ENCODE measurements around the gene SND1.

Gene SND1

DNA sequence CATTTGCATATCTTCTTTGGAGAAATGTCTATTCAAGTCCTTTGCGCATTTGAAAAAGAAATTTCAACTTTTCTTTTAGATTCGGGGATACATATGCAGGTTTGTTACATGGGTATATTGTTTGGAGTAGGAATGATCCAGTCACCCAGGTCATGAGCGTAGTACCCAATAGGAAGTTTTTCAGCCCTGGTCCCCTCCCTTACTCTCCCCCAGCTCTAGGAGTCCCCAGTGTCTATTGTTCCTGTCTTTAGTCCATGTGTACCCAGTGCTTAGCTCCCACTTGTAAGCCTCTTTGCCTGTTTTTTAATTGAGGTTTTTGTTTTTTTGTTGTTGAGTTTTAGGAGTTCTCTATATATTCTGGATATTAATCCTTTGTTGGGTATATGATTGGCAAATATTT is 63.3 kb downstream of the SND1 start:
- no peak overlapping the region for H2BK15ac ChIP-seq (ENCODE audit: low read depth, poor library complexity, severe bottlenecking)
- H3K18ac ChIP-seq (ENCODE audit: low read depth in 1 of 2, low read length in 2 of 2), result no peak overlapping the region
- WGBS, result 90% methylated on average over 3 of the region's 3 CpGs
- H3K9me3 ChIP-seq (ENCODE audit: control insufficient read depth, low read length), result peaks cover 10% of the 10 kb centered on the region
- no peak overlapping the region for H2BK12ac ChIP-seq (ENCODE audit: low read length in 2 of 2)
- no peak overlapping the region for H3K14ac ChIP-seq (ENCODE audit: low read length in 2 of 2)
- no peak overlapping the region for H3K23ac ChIP-seq (ENCODE audit: low read length in 2 of 2)
- no peak overlapping the region for H2BK5ac ChIP-seq (ENCODE audit: low read depth, low read length, poor library complexity, severe bottlenecking)
- H3K36me3 ChIP-seq (ENCODE audit: control insufficient read depth in 1 of 2, insufficient read depth in 2 of 2, low read depth in 1 of 2, low read length in 2 of 2), result peaks cover 13 to 61% of the 10 kb centered on the region in 2 experiments
- H3K27ac ChIP-seq (ENCODE audit: low read length, poor library complexity, severe bottlenecking), result no peak overlapping the region
- DNase-seq, result no peak
- peaks cover 2% of the 10 kb centered on the region for H3K4me1 ChIP-seq (ENCODE audit: control insufficient read depth, insufficient read depth, low read depth, low read length)
- no peak overlapping the region for H4K91ac ChIP-seq (ENCODE audit: low read length)
- no peak overlapping the region for H3K4me3 ChIP-seq (ENCODE audit: insufficient read depth in 1 of 2, low read depth in 1 of 2, low read length in 2 of 2)
- H2BK120ac ChIP-seq (ENCODE audit: low read depth, low read length), result no peak overlapping the region
- no peak overlapping the region for H3K4me2 ChIP-seq (ENCODE audit: low read length, poor library complexity, severe bottlenecking)
- H3K27me3 ChIP-seq (ENCODE audit: control insufficient read depth in 1 of 2, insufficient read depth in 1 of 2, low read length in 2 of 2), result no peaks in the 10 kb centered on the region
- H4K8ac ChIP-seq (ENCODE audit: low read length), result no peak overlapping the region
- H3K4ac ChIP-seq (ENCODE audit: low read depth in 1 of 2, low read length in 2 of 2), result no peak overlapping the region
- no peak overlapping the region for H2AFZ ChIP-seq (ENCODE audit: low read depth, low read length)
- peaks cover 38% of the 10 kb centered on the region for H3K79me1 ChIP-seq (replicated peaks; ENCODE audit: low read length, poor library complexity, severe bottlenecking)
- H2AK5ac ChIP-seq (ENCODE audit: low read length, severe bottlenecking), result no peak overlapping the region
- no peak overlapping the region for H3K9ac ChIP-seq (ENCODE audit: low read length)

DNA sequence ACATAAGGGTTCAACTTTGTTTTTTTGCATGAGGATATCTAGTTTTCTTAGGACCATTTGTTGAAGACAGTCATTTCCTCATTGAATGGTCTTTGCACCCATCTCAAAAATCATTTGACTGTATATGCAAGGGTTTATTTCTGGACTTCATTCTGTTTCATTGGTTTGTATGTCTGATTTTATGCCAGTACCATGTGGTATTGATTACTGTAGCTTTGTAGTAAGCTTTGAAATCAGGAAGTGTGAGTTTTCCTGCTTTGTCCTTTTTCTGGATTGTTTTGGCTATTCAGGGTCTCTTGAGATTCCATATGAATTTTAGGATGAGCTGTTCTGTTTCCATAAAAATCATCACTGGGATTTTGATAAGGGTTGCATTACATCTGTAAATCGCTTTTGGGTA is 63.9 kb downstream of the SND1 start:
- no peaks in the 10 kb centered on the region for H3K27me3 ChIP-seq (ENCODE audit: control insufficient read depth in 1 of 2, insufficient read depth in 1 of 2, low read length in 2 of 2)
- no peak overlapping the region for H2BK15ac ChIP-seq (ENCODE audit: low read depth, poor library complexity, severe bottlenecking)
- no peak overlapping the region for H3K4me3 ChIP-seq (ENCODE audit: insufficient read depth in 1 of 2, low read depth in 1 of 2, low read length in 2 of 2)
- peak overlapping the region; percentile 23 for H3K9ac ChIP-seq (ENCODE audit: low read length)
- H3K79me1 ChIP-seq (replicated peaks; ENCODE audit: low read length, poor library complexity, severe bottlenecking), result peaks cover 40% of the 10 kb centered on the region
- H3K9me3 ChIP-seq (ENCODE audit: control insufficient read depth, low read length), result peaks cover 7% of the 10 kb centered on the region
- no peak overlapping the region for H3K14ac ChIP-seq (ENCODE audit: low read length in 2 of 2)
- peaks cover 13 to 60% of the 10 kb centered on the region in 2 experiments for H3K36me3 ChIP-seq (ENCODE audit: control insufficient read depth in 1 of 2, insufficient read depth in 2 of 2, low read depth in 1 of 2, low read length in 2 of 2)
- H2BK120ac ChIP-seq (ENCODE audit: low read depth, low read length), result no peak overlapping the region
- H3K18ac ChIP-seq (ENCODE audit: low read depth in 1 of 2, low read length in 2 of 2), result no peak overlapping the region
- no peak overlapping the region for H3K27ac ChIP-seq (ENCODE audit: low read length, poor library complexity, severe bottlenecking)
- no peak overlapping the region for H3K23ac ChIP-seq (ENCODE audit: low read length in 2 of 2)
- no peak overlapping the region for H3K4me2 ChIP-seq (ENCODE audit: low read length, poor library complexity, severe bottlenecking)
- H3K4me1 ChIP-seq (ENCODE audit: control insufficient read depth, insufficient read depth, low read depth, low read length), result peaks cover 2% of the 10 kb centered on the region
- H2AK5ac ChIP-seq (ENCODE audit: low read length, severe bottlenecking), result no peak overlapping the region
- H2BK5ac ChIP-seq (ENCODE audit: low read depth, low read length, poor library complexity, severe bottlenecking), result no peak overlapping the region
- no peak overlapping the region for H3K4ac ChIP-seq (ENCODE audit: low read depth in 1 of 2, low read length in 2 of 2)
- WGBS, result 95% methylated on average over 1 of the region's 1 CpG
- H2BK12ac ChIP-seq (ENCODE audit: low read length in 2 of 2), result no peak overlapping the region
- no peak overlapping the region for H4K91ac ChIP-seq (ENCODE audit: low read length)
- no peak overlapping the region for H4K8ac ChIP-seq (ENCODE audit: low read length)
- H2AFZ ChIP-seq (ENCODE audit: low read depth, low read length), result no peak overlapping the region
- DNase-seq, result no peak

DNA sequence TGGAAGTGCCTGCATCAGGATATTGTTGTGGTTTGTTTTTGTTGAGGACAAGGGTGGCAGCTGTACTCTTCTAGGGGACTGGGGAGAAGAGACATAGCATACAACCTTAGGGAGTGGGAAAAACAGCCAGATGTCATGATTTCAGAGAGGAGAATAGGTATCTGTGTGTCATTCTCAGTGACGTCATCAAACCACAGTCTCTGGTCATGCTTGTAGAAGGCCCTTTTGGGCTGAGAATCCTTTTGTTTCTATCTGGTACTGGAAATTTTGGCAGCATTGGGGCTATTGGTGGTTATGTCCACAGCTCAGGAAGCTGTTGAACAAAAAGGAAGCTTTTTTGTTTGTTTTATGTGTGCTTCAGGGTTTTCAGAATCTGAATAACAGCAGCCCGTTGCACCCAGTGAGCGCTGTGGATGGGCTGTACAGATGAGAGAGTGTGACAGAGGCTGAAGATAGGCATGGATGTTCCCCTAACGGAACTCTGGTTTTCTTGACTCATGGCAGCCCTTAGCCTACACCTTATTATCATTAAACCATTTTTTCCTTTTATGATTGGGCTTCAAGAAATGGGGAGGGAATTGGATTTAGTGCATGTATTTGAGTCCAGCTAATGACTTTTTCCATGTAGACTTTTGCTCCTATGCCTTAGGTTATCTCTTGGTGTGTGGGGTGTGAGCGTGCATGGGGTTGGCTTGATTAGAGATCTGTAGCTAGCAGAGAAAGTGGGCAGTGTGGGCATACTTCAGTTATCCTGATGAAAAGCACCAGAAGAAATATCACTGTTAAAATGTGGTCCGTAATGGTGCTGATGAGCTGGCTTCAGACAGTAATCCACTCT is 65.7 kb downstream of the SND1 start:
- H3K9me3 ChIP-seq (ENCODE audit: control insufficient read depth, low read length), result no peaks in the 10 kb centered on the region
- no peak overlapping the region for H2BK120ac ChIP-seq (ENCODE audit: low read depth, low read length)
- H3K27me3 ChIP-seq (ENCODE audit: control insufficient read depth in 1 of 2, insufficient read depth in 1 of 2, low read length in 2 of 2), result no peaks in the 10 kb centered on the region
- H3K9ac ChIP-seq (ENCODE audit: low read length), result no peak overlapping the region
- no peak overlapping the region for H3K23ac ChIP-seq (ENCODE audit: low read length in 2 of 2)
- no peak overlapping the region for H4K91ac ChIP-seq (ENCODE audit: low read length)
- H2AFZ ChIP-seq (ENCODE audit: low read depth, low read length), result no peak overlapping the region
- H3K14ac ChIP-seq (ENCODE audit: low read length in 2 of 2), result no peak overlapping the region
- H3K18ac ChIP-seq (ENCODE audit: low read depth in 1 of 2, low read length in 2 of 2), result no peak overlapping the region
- H2BK5ac ChIP-seq (ENCODE audit: low read depth, low read length, poor library complexity, severe bottlenecking), result no peak overlapping the region
- H3K4ac ChIP-seq (ENCODE audit: low read depth in 1 of 2, low read length in 2 of 2), result no peak overlapping the region
- H3K36me3 ChIP-seq (ENCODE audit: control insufficient read depth in 1 of 2, insufficient read depth in 2 of 2, low read depth in 1 of 2, low read length in 2 of 2), result peaks cover 13 to 60% of the 10 kb centered on the region in 2 experiments
- H3K4me2 ChIP-seq (ENCODE audit: low read length, poor library complexity, severe bottlenecking), result no peak overlapping the region
- H3K79me1 ChIP-seq (replicated peaks; ENCODE audit: low read length, poor library complexity, severe bottlenecking), result peaks cover 39% of the 10 kb centered on the region
- no peak for DNase-seq
- H2AK5ac ChIP-seq (ENCODE audit: low read length, severe bottlenecking), result no peak overlapping the region
- no peak overlapping the region for H3K4me3 ChIP-seq (ENCODE audit: insufficient read depth in 1 of 2, low read depth in 1 of 2, low read length in 2 of 2)
- no peak overlapping the region for H3K27ac ChIP-seq (ENCODE audit: low read length, poor library complexity, severe bottlenecking)
- no peak overlapping the region for H2BK12ac ChIP-seq (ENCODE audit: low read length in 2 of 2)
- H2BK15ac ChIP-seq (ENCODE audit: low read depth, poor library complexity, severe bottlenecking), result no peak overlapping the region
- H4K8ac ChIP-seq (ENCODE audit: low read length), result no peak overlapping the region
- peaks cover 2% of the 10 kb centered on the region for H3K4me1 ChIP-seq (ENCODE audit: control insufficient read depth, insufficient read depth, low read depth, low read length)
- WGBS, result 98% methylated on average over 5 of the region's 6 CpGs

DNA sequence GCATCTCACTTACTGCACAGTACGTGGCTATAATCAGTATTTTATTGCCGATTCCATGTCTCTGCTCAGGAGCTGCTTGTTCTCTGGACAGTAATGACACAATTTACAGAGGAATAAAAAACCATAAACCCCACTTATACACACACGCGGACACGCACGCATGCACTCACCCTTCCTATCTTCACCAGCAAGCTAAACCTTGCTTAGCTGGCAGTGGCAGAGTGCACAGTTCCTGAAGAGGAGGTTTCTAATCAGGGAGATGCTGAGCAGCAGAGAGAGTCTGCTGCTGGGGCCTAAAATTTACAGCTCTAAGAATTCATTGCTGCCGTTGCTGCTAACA is 66.3 kb downstream of the SND1 start:
- Histone ChIP-seq H2BK12ac (ENCODE audit: low read length in 2 of 2) (no peak overlapping the region), H3K23ac (ENCODE audit: low read length in 2 of 2) (no peak overlapping the region), H3K9ac (ENCODE audit: low read length) (no peak overlapping the region), H2AFZ (ENCODE audit: low read depth, low read length) (no peak overlapping the region), H2BK120ac (ENCODE audit: low read depth, low read length) (no peak overlapping the region), H2BK5ac (ENCODE audit: low read depth, low read length, poor library complexity, severe bottlenecking) (no peak overlapping the region), H4K91ac (ENCODE audit: low read length) (no peak overlapping the region), H3K4ac (ENCODE audit: low read depth in 1 of 2, low read length in 2 of 2) (no peak overlapping the region), H3K27me3 (ENCODE audit: control insufficient read depth in 1 of 2, insufficient read depth in 1 of 2, low read length in 2 of 2) (no peaks in the 10 kb centered on the region), H3K27ac (ENCODE audit: low read length, poor library complexity, severe bottlenecking) (no peak overlapping the region), H2BK15ac (ENCODE audit: low read depth, poor library complexity, severe bottlenecking) (no peak overlapping the region), H3K4me2 (ENCODE audit: low read length, poor library complexity, severe bottlenecking) (no peak overlapping the region), H3K4me3 (ENCODE audit: insufficient read depth in 1 of 2, low read depth in 1 of 2, low read length in 2 of 2) (no peak overlapping the region), H4K8ac (ENCODE audit: low read length) (peak overlapping the region; percentile 41), H2AK5ac (ENCODE audit: low read length, severe bottlenecking) (no peak overlapping the region), H3K14ac (ENCODE audit: low read length in 2 of 2) (no peak overlapping the region), H3K4me1 (ENCODE audit: control insufficient read depth, insufficient read depth, low read depth, low read length) (peaks cover 2% of the 10 kb centered on the region), H3K9me3 (ENCODE audit: control insufficient read depth, low read length) (no peaks in the 10 kb centered on the region), H3K79me1 (replicated peaks; ENCODE audit: low read length, poor library complexity, severe bottlenecking) (peaks cover 39% of the 10 kb centered on the region), H3K36me3 (ENCODE audit: control insufficient read depth in 1 of 2, insufficient read depth in 2 of 2, low read depth in 1 of 2, low read length in 2 of 2) (peaks cover 13 to 60% of the 10 kb centered on the region in 2 experiments), H3K18ac (ENCODE audit: low read depth in 1 of 2, low read length in 2 of 2) (no peak overlapping the region)
- no peak for DNase-seq
- 99% methylated on average over 6 of the region's 7 CpGs for WGBS
